Measurements from ENCODE around the gene OSGEP.

OSGEP gene

GRCh38 chr14:20412411-20412810 lies 42.2 kb downstream of the OSGEP start:
- in situ Hi-C loops (cut with HindIII; ENCODE audit: low pct_ligation_motif_present, low sequenced_read_pairs): no loop called here
- no peak for TF ChIP-seq CTCF (IDR thresholded peaks at IDR 0.05; ENCODE audit: low read depth, low read length, missing control alignments)
- H3K4me3 ChIP-seq (ENCODE audit: low read depth, low read length): peak overlapping the region; percentile 94
- peaks cover 5% of the 10 kb centered on the region for H3K36me3 ChIP-seq (replicated peaks)
- H3K27ac ChIP-seq: peak overlapping the region; percentile 78
- H3K27me3 ChIP-seq (replicated peaks): no peaks in the 10 kb centered on the region
- no peak for DNase-seq

GRCh38 chr14:20409226-20409625 lies 45.4 kb downstream of the OSGEP start:
- peak; percentile 12 for DNase-seq
- no peak overlapping the region for H3K27ac ChIP-seq
- H3K27me3 ChIP-seq (replicated peaks): no peaks in the 10 kb centered on the region
- in situ Hi-C loops (cut with HindIII; ENCODE audit: low pct_ligation_motif_present, low sequenced_read_pairs): no loop called here
- peaks cover 33% of the 10 kb centered on the region for H3K36me3 ChIP-seq (replicated peaks)
- TF ChIP-seq CTCF (IDR thresholded peaks at IDR 0.05; ENCODE audit: low read depth, low read length, missing control alignments): no peak
- H3K4me3 ChIP-seq (ENCODE audit: low read depth, low read length): no peak overlapping the region

- Histone ChIP-seq H3K36me3 (replicated peaks) (peaks cover 74% of the 10 kb centered on the region), H3K27ac (no peak overlapping the region), H3K4me3 (ENCODE audit: low read depth, low read length) (no peak overlapping the region), H3K27me3 (replicated peaks) (no peaks in the 10 kb centered on the region)
- in situ Hi-C loops (cut with HindIII; ENCODE audit: low pct_ligation_motif_present, low sequenced_read_pairs): no loop called here
- DNase-seq: no peak
- no peak for TF ChIP-seq CTCF (IDR thresholded peaks at IDR 0.05; ENCODE audit: low read depth, low read length, missing control alignments)
Observed at GRCh38 chr14:20403521-20403920, 51.1 kb downstream of the OSGEP start.

- in situ Hi-C loops (cut with HindIII; ENCODE audit: low pct_ligation_motif_present, low sequenced_read_pairs): no loop called here
- DNase-seq: no peak
- no peak overlapping the region for H3K4me3 ChIP-seq (ENCODE audit: low read depth, low read length)
- no peaks in the 10 kb centered on the region for H3K27me3 ChIP-seq (replicated peaks)
- H3K36me3 ChIP-seq (replicated peaks): peaks cover 73% of the 10 kb centered on the region
- no peak overlapping the region for H3K27ac ChIP-seq
- no peak for TF ChIP-seq CTCF (IDR thresholded peaks at IDR 0.05; ENCODE audit: low read depth, low read length, missing control alignments)
Observed at GRCh38 chr14:20400965-20401593, 53.5 kb downstream of the OSGEP start.

- Histone ChIP-seq H3K4me3 (ENCODE audit: low read depth, low read length) (no peak overlapping the region), H3K27me3 (replicated peaks) (no peaks in the 10 kb centered on the region), H3K27ac (no peak overlapping the region), H3K36me3 (replicated peaks) (peaks cover 72% of the 10 kb centered on the region)
- no peak for TF ChIP-seq CTCF (IDR thresholded peaks at IDR 0.05; ENCODE audit: low read depth, low read length, missing control alignments)
- in situ Hi-C loops (cut with HindIII; ENCODE audit: low pct_ligation_motif_present, low sequenced_read_pairs): no loop called here
- DNase-seq: no peak
Observed at GRCh38 chr14:20400589-20400964, 54.0 kb downstream of the OSGEP start.

- TF ChIP-seq CTCF (IDR thresholded peaks at IDR 0.05; ENCODE audit: low read depth, low read length, missing control alignments): no peak
- in situ Hi-C loops (cut with HindIII; ENCODE audit: low pct_ligation_motif_present, low sequenced_read_pairs): no loop called here
- DNase-seq: no peak
- no peak overlapping the region for H3K4me3 ChIP-seq (ENCODE audit: low read depth, low read length)
- peaks cover 59% of the 10 kb centered on the region for H3K36me3 ChIP-seq (replicated peaks)
- H3K27me3 ChIP-seq (replicated peaks): no peaks in the 10 kb centered on the region
- H3K27ac ChIP-seq: no peak overlapping the region
Observed at GRCh38 chr14:20397511-20397910, 57.1 kb downstream of the OSGEP start.

Measured in brain microvascular endothelial cell (primary cell).